Thoracic aorta (tissue), 2 donors: Measurements from ENCODE around the gene CEP57L1. TPM values are rescaled to one million over a fixed set of nuclear protein-coding genes. Genes with fewer than 3 reads are reported as not detected.

Experiments used
- ATAC-seq: fragments of 150-250 bp; one replicate; pipeline ENCODE4 v1.8.0; 2017; ENCODE audit warnings: low read depth; ENCODE audit not compliant: insufficient number of reproducible peaks, low FRiP score
- DNase-seq: peaks from one replicate; pipeline ENCODE4 v3.0.0-alpha.2; 2020; ENCODE audit warnings: low spot score
- H3K27ac ChIP-seq, 2 donors: fragments of 200-600 bp; sonication (generic); 1 replicate in 1 of 2; 2 replicates in 1 of 2; pipeline ENCODE4 v1.5.1; 2016; ENCODE audit warnings: mild to moderate bottlenecking in 2 of 2, moderate library complexity in 2 of 2
- H3K27me3 ChIP-seq: fragments of 200-600 bp; sonication (generic); replicated peaks from 2 replicates; pipeline ENCODE4 v1.6.0; 2016; ENCODE audit warnings: mild to moderate bottlenecking; ENCODE audit not compliant: insufficient read depth
- H3K36me3 ChIP-seq: fragments of 200-600 bp; sonication (generic); one replicate; pipeline ENCODE4 v1.5.1; 2016
- H3K4me1 ChIP-seq, 2 donors: fragments of 200-600 bp; sonication (generic); 1 replicate in 1 of 2; 2 replicates in 1 of 2; pipeline versions ENCODE4 v1.5.1 to v1.6.0; 2016; ENCODE audit warnings: low read depth in 2 of 2, mild to moderate bottlenecking in 1 of 2; ENCODE audit not compliant: control insufficient read depth in 1 of 2
- H3K4me3 ChIP-seq: fragments of 200-600 bp; sonication (generic); 2 replicates; pipeline ENCODE4 v1.5.1; 2016; ENCODE audit warnings: mild to moderate bottlenecking
- H3K9me3 ChIP-seq: fragments of 200-600 bp; sonication (generic); 2 replicates; pipeline ENCODE4 v1.5.1; 2016
- CTCF ChIP-seq: fragments of 200-600 bp; sonication (generic); IDR thresholded peaks from one replicate; pipeline ENCODE4 v1.5.1; 2019; ENCODE audit warnings: antibody characterized with exemption
- total RNA-seq, 2 donors: library from RNA; depleted of rRNA; stranded (reverse); fragments of >200 nt; gene quantifications; one replicate each; pipeline versions ENCODE4 v1.1.0 to v1.2.3, GENCODE V29; 2016

Gene CEP57L1
- total RNA-seq, 2 donors from 2014 or later = 9.8 to 29.5 TPM

DNA sequence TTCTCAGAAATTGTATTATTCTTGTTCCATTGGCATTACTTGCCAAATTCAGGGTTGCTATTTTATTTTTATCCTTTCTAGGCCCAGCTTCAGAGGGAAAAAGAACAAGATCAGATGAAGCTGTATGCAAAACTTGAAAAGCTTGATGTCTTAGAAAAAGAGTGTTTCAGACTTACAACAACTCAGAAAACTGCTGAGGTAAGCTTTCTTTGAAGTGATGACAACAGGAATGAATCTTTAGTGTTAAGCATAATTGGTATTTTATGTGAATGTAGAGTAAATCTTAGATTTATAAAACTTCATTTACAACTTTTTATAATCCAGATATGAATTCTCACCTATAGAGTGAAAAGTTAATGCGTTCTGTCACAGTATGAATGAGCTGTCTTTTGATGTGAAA is 58.4 kb downstream of the CEP57L1 start:
- Histone ChIP-seq H3K4me3 (no peak overlapping the region), H3K4me1 (no peaks in the 10 kb centered on the region), H3K9me3 (no peaks in the 10 kb centered on the region), H3K27me3 (no peaks in the 10 kb centered on the region), H3K36me3 (peaks cover 5% of the 10 kb centered on the region), H3K27ac (no peak overlapping the region)
- no peak for TF ChIP-seq CTCF
- ATAC-seq = no peak
- DNase-seq = no peak

GRCh38 chr6:109164331-109164730 is 69.0 kb downstream of the CEP57L1 start:
- H3K4me3 ChIP-seq = no peak overlapping the region
- no peak for ATAC-seq
- no peaks in the 10 kb centered on the region for H3K36me3 ChIP-seq
- H3K27me3 ChIP-seq = no peaks in the 10 kb centered on the region
- TF ChIP-seq CTCF = no peak
- H3K4me1 ChIP-seq = no peaks in the 10 kb centered on the region
- no peak for DNase-seq
- no peak overlapping the region for H3K27ac ChIP-seq
- H3K9me3 ChIP-seq = no peaks in the 10 kb centered on the region

DNA sequence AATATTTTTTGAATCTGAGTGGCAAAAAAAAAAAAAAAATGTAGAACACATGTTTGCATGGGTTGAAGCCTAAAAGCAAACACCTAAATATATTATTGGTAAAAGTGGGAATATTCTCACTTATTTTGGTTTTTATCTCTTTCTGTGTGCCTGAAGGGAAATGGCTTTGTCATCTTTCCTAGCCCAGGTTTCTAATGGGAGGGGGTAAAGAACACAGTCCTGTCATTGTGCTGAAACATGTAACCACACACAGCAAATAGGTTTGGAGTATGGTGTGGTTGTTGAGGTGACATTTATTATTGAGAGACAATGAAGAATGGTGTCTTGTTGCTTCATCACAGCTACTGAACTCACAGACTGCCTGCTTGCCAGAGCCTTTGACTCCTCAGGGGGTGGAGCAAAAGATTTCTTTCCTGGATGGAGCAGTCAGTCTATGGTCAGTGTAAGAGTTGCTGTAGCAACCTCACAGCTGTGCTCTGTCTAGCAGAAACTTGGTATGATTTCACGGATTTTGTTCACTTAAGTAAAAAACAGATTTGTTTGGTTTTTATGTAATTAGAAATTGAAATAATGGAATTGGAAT is 70.2 kb downstream of the CEP57L1 start:
- no peaks in the 10 kb centered on the region for H3K36me3 ChIP-seq
- TF ChIP-seq CTCF = no peak
- no peak for DNase-seq
- H3K9me3 ChIP-seq = no peaks in the 10 kb centered on the region
- no peak overlapping the region for H3K4me3 ChIP-seq
- H3K4me1 ChIP-seq = no peaks in the 10 kb centered on the region
- no peak overlapping the region for H3K27ac ChIP-seq
- no peak for ATAC-seq
- no peaks in the 10 kb centered on the region for H3K27me3 ChIP-seq

DNA sequence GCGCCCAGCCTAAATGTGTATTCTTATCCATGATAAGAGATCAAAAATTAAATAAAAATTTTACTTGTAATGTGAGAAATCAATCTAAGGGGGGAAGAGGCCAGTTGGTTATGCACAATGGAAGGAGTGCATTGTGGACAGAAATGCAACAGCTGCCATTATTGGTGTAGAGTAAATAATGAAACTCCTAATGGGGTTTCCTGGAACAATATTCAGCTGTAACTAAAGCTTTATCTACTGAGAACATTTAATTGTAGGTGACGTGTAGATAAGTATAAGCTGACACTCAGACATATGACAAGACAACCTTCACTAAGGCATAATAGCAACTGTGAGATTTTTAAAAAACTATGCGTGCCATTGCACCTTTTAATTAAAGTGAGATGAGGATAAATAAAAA is 71.4 kb downstream of the CEP57L1 start:
- DNase-seq = no peak
- H3K9me3 ChIP-seq = no peaks in the 10 kb centered on the region
- TF ChIP-seq CTCF = no peak

GRCh38 chr6:109167562-109167961 is 72.3 kb downstream of the CEP57L1 start:
- no peak for TF ChIP-seq CTCF
- no peak for DNase-seq
- Histone ChIP-seq H3K27me3 (no peaks in the 10 kb centered on the region), H3K4me1 (no peaks in the 10 kb centered on the region), H3K9me3 (no peaks in the 10 kb centered on the region), H3K27ac (no peak overlapping the region), H3K36me3 (no peaks in the 10 kb centered on the region), H3K4me3 (no peak overlapping the region)
- ATAC-seq = no peak

More for the DNA sequence above, 71.4 kb downstream of the CEP57L1 start:
- H3K4me3 ChIP-seq = no peak overlapping the region
- no peaks in the 10 kb centered on the region for H3K4me1 ChIP-seq
- H3K36me3 ChIP-seq = no peaks in the 10 kb centered on the region
- H3K27ac ChIP-seq = no peak overlapping the region
- no peaks in the 10 kb centered on the region for H3K27me3 ChIP-seq
- ATAC-seq = no peak
